Measurements from ENCODE around the gene GNA15.

DNA sequence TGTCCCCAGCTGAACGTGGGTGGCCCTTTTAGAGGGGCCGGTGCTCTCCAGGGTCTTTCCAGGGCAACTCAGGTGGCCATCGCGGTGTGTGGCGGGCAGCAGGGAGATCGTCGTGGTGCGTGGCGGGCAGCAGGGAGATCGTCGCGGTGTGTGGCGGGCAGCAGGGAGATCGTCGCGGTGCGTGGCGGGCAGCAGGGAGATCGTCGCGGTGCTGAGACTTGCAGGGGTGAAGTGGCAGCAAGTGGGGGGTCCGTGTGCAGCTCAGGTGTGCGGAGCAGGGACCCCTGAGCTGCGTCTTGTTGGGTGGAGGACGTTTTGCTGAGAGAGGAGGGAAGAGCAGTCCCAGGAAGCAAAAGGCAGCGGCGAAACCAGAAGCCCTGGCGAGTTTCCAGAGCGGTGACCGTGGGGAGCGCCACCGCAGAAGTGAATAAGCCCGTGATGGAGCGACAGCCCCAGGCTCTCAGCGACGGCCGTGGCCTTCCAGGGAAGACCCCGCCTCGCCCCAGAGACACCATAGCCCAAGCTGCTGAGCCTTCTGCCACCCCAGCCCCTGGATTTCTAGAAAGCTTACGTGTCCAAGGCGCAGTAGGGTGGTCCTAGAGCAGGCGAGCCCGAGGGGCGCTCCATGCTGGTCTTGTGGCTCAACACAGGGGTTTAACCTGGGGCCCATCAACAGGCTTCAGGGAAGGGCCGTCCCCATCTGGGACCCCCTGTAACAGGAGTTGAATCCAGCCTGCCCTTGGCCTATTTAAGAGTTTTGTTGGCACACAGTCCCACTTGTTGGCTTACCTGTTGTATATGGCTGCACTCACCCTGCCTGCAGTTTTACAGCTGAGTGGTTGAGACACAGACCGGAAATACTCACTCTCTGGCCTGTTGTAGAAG, 55.3 kb downstream of the GNA15 start:
- TF ChIP-seq TAF1 (IDR thresholded peaks at IDR 0.05; ENCODE audit: low read depth, low read length) (no peak), POLR2A (IDR thresholded peaks at IDR 0.05; ENCODE audit: low read depth, low read length) (no peak), POLR2AphosphoS5 (IDR thresholded peaks at IDR 0.05; ENCODE audit: low read depth, low read length) (no peak), POU2F2 (IDR thresholded peaks at IDR 0.05; ENCODE audit: low read depth, low read length) (no peak), SPI1 (IDR thresholded peaks at IDR 0.05; ENCODE audit: low read depth, low read length) (no peak), PAX5 (IDR thresholded peaks at IDR 0.05; ENCODE audit: insufficient read depth, low read length, severe bottlenecking) (no peak)
